Measurements from ENCODE around the gene TSFM. TPM values are rescaled to one million over a fixed set of nuclear protein-coding genes. Genes with fewer than 3 reads are reported as not detected.

The TSFM gene
- 19.6 TPM for total RNA-seq

DNA sequence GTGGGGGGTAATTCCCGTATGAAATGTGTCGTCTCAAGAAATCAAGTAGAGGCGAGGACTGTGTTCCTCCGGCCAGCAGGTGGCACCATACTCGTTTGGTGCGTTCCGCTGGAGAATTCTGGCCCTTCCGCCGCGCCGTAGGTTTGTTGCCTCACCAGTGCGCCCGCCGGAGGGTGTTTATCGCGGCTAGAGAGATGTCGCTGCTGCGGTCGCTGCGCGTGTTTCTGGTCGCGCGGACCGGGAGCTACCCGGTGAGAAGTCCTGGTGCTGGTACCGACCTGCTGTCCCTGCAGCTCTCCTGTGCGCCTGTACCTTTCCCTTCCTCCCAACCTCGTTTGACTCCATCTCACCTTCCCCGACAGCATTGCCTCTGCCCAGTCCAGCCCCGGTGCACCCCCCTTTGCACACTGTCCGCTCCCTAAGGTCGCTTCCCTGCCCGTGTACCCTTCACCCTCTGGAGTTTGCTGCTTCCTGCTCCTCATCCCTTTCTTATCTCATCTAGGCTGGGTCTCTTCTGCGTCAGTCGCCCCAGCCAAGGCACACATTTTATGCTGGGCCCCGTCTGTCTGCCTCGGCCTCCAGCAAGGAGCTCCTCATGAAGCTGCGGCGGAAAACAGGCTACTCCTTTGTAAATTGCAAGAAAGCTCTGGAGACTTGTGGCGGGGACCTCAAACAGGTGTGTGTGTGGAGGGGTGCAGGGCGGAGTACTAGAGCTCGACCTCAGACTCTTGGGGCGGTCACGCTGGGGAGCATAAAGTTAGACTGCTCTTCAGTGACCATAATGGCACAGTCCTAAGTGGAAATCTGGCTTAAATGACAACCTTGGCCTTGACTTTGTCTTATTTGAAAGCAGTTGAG is at the start of gene TSFM:
TSFM (plus strand) TSS at position 180 of the 858 bp plus-strand sequence; CDS start at position 195, 15 bp downstream.
- peak; percentile 98 for DNase-seq

DNA sequence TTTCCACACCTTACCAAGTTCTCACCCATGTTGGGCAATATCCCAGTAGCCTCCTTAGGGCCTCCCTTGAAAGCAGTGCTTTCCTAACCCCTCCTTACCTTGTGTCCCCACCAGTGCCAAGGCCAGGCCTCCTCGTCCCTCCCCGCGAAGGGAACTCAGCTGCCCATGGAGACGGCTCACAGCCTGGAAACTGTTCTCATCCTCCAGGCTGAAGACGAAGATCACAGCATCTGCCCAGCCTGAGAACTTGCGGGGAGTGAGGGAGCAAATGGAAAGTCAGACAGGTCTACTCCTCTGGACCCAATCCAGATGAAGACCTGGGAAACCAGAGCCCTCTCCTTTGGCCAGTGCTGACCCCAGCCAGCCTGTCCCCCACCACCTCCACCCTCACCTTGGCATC is 48.7 kb upstream of the TSFM start:
- DNase-seq: no peak

DNA sequence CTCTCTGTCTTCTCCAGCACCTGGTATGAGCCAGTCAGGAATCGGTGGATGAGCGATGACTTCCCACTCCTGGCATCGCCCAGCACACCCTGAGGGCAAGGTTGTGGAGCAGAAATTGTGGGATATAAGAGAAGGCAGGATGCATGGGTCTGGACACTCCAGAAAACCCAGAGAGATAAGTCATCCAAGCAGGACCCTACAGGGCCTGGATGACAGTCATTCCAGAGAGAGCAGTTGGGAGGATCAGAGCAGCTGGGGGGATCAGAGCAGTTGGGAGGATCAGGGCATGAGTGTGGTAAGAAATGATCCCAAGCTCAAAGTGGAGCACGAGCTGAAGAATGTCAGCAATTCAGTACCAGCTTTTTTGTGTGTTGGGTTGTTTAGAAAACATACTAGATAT is 48.0 kb upstream of the TSFM start:
- peak; percentile 67 for DNase-seq

- peak; percentile 96 for DNase-seq
These were observed 47.3 kb upstream of the TSFM start for GRCh38 chr12:57735198-57735855.

DNA sequence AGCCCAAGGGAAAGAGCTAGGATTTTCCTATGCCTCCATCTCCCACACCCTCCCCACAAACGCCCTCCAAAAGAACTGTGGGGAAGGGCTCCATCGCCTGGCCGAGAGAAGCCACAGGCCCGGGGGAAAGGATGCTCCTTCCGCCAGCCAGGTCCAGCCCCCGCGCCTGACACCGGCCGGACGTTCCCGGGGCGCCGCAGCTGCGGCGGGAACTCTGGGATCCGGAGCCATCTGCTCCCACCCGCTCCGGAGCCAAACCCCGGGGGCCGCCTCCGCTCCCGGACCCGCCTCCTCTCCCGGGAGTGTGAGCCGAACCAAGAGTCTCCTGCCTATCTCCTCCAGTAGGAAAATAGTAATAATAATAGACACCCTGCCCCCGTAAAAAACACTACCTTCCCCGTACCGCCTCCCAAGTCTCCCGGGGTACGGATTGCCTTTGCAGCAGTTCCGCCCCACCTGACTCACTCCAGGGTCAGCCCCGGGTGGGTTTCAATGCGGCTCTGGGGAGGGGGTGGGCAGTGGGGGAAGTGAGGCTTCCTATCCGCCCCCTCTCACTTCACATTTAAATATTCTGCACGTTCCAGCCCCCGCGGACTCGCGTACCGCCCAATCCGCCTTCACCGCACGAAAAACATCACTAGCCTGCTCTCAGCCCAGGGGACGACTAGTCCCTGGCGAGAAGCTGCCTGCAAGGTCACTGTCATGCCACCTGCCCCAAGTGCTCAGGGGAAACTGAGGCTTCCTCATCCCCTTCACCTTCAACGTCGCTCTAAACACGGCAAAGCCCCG is 46.4 kb upstream of the TSFM start:
- peak; percentile 77 for DNase-seq

GRCh38 chr12:57736741-57737466 is 45.7 kb upstream of the TSFM start:
- DNase-seq: no peak

DNA sequence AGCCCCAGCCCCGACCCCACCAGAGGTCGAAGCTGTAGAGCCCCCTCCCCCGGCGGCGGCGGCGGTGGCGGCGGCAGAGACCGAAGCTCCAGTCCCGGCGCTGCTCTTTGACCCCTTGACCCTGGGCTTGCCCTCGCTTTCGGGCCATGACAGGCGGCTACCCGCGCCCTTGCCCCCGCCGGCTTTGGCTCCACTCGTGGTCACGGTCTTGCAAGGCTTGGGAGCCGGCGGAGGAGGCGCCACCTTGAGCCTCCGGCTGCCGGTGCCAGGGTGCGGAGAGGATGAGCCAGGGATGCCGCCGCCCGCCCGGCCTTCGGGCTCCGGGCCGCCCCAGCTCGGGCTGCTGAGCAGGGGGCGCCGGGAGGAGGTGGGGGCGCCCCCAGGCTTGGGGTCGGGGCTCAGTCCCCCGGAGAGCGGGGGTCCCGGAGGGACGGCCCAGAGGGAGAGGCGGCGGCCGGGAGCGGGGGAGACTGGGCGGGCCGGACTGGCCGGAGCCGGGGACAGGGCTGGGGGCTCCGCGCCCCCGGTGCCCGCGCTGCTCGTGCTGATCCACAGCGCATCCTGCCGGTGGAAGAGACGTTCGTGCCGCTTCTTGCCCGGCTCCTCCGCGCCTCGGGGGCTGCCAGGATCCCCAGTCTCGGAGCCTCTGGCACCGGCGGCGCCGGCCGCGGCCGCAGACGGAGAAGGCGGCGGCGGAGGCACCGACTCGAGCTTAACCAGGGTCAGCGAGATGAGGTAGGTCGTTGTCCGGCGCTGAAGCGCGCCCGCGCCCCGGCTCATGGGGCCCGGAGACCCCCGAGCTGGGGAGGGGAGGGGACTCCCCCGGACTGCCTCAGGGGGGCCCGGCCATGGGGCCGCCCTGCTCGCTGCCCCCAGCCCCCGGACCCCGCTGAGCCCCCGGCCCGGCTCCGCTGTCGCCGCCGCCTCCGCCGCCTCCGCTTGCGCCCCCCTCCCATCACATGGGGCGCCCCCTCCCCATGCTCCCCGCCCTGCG is 44.8 kb upstream of the TSFM start:
- peak; percentile 66 for DNase-seq

GRCh38 chr12:57738661-57739237 is 43.8 kb upstream of the TSFM start, which contains the start of gene AGAP2:
Gene AGAP2, minus strand, starts transcription at chr12:57738742. Its CDS starts 496 bp downstream, at chr12:57738246.
- DNase-seq: peak; percentile 73

- DNase-seq: no peak
These were observed 43.2 kb upstream of the TSFM start for GRCh38 chr12:57739387-57739786.

DNA sequence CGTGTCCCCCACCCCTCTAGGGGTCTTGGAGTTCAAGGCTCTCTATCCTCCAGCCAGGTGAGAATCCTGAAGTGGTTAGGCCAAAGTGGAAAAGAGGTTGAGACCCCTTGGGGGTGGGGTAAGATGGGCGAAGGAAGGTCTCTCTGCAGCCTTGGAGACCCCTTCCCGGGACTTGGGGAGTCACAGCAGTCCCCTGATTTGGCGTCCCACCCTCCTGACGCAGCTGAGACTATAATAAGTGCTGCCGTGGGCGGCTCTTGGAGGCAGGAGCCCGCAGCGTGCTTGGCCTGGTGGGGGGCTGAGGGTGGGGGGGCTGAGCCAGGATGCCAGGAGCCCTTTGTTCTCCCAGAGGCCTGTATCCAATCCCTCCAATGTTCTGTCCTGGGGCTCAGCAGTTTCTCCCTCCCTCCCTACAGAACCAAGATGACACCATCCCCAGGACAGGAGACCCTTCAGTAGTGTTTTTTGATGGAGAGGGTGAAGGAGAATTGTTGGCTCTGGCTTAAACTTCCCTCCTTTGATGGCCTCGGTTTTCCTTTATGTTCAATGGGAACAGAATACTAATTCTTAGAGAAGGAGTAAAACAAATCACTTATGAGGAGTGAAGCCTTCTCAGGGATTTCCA is 42.6 kb upstream of the TSFM start:
- DNase-seq: no peak

DNA sequence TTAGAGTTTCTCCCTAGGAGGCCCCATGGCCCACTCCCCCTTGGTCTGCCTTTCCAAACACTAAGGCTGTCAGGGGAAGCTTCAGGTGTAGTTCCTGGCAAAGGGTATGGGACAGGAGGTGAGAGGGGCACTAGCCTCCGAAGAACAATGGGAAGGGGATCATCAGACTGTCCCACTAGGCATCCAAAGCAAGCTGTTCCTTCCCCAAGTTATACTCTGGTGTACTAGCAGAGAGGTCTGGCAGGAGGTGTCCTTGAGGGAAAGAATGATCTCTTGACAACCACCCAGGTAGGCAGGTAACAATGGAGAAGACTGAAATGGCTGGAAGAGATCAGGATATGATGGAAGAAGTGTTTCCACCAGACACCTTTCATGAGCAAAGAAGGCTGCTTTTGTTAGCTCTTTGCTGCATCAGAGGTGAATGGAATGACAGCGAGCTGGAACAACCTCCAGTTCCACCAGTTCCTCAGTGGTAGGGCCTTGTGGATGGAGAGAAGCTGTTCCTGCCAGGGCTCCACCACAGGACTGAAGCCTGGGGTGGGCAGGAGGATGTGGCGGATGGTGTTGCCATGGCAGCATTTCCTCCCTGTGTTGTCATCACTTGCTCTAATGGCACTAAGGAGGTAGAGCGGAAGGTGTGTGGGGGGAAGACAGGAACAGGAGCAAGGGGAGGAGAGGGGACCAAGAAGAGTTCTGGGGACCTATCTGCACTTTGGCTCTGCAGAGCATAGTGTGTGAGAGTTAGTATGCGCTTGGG is 41.8 kb upstream of the TSFM start:
- no peak for DNase-seq

- no peak for DNase-seq
These were observed 41.2 kb upstream of the TSFM start for GRCh38 chr12:57741413-57741789.

GRCh38 chr12:57741844-57742738 is 40.5 kb upstream of the TSFM start:
- no peak for DNase-seq

- no peak for DNase-seq
These were observed 38.8 kb upstream of the TSFM start for GRCh38 chr12:57743769-57744168.

DNA sequence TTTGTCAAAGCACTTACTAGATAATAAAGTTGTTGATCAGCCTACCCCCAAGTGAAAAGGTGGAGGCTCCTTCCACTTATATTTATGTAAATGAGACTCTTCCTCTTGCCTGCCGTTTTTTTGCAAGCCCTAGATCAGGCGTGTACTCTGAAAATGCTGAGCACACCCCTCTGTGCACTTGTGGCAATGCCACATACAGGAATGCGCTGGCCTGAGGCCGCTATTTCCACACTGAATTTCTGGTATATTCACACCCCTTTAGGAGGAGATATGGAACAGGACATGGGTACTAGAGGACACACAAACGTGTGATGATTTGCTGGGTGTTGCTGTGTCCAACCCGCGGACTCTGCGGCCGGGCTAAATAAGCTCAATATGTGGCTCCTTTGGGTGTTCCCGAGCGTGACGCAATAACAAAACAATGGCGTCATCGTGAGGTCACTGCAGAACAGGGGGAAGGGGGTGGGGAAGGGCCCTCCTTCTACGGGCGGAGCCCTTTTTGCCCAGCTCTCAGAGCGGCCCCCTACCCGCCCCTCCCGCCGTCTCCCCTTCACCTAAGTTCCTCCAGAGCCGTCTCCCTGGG is 38.3 kb upstream of the TSFM start:
- DNase-seq: no peak

- peak; percentile 99 for DNase-seq
These were observed 37.7 kb upstream of the TSFM start, which contains the start of gene TSPAN31 for GRCh38 chr12:57744777-57745484. Gene TSPAN31, plus strand, starts transcription at chr12:57745039. Its CDS starts 116 bp downstream, at chr12:57745155.

DNA sequence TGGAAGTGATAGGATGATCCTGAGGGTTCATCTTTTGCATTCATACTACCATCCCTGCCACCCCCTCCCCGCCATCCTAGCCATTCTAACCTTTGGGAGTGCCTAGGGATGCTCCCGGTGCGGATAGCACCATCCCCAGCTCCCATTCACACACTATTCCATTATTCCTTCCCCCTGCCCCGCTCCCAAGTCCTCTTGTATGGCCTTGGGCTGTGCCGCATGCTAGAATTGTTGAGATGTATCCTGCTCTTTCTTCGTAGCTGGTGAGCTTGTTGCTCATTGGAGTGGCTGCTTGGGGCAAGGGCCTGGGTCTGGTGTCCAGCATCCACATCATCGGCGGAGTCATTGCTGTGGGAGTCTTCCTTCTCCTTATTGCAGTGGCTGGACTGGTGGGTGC is 37.1 kb upstream of the TSFM start:
- no peak for DNase-seq
